GM19395 (cell line): ENCODE data around the gene TMEFF1.
A peak's percentile ranks its signal among the peaks of the same experiment; 100 is the strongest.

Source experiments
- ATAC-seq: cut with Tn5 transposase; IDR thresholded peaks from one replicate; pipeline ENCODE4 v1.9.1; 2021; ENCODE audit warnings: mild to moderate bottlenecking, moderate library complexity; ENCODE audit not compliant: unreplicated experiment

TMEFF1 gene

DNA sequence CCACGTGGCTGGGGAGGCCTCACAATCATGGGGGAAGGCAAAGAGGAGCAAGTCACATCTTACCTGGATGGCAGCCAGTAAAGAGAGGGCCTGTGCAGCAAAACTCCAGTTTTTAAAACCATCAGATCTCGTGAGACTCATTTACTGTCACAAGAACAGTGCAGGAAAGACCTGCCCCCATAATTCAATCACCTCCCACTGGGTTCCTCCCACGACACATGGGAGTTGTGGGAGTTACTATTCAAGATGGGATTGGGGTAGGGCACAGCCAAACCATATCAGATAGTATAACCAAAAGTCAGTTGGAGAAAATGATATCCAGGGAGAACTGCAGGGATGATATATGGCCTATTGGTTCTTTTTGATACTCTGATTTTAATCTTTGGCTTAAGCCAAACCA, 94.9 kb downstream of the TMEFF1 start:
- no peak for ATAC-seq

DNA sequence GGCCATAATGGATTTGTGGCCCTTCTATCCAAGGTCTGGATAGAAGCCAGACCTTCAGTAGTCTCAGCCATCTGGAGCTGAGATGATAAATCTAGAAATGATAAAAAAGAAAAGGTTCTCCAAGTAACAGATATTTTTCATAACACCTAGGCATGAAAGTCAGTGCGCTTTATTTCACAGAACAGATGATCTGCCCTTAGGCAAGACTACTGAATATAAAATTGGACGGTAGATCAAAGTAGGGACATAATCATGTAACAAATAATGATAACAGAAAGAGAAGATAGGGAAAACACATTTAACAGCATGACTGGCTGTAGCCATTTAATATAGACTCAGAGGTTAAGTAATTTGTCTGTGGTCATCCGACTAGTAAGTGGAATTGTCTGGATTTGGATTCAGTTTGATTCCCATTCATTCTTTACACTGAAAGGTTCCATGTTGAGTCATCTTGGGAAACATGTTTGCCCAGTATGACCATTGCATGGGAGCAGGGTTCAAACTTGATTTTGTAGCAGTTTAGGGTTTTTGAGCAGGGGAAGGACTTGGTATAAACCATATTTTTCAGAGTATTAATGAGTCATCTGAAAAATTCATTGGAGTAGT, 100.8 kb downstream of the TMEFF1 start:
- ATAC-seq, result no peak

GRCh38 chr9:100575006-100575405, 102.1 kb downstream of the TMEFF1 start:
- ATAC-seq, result no peak

DNA sequence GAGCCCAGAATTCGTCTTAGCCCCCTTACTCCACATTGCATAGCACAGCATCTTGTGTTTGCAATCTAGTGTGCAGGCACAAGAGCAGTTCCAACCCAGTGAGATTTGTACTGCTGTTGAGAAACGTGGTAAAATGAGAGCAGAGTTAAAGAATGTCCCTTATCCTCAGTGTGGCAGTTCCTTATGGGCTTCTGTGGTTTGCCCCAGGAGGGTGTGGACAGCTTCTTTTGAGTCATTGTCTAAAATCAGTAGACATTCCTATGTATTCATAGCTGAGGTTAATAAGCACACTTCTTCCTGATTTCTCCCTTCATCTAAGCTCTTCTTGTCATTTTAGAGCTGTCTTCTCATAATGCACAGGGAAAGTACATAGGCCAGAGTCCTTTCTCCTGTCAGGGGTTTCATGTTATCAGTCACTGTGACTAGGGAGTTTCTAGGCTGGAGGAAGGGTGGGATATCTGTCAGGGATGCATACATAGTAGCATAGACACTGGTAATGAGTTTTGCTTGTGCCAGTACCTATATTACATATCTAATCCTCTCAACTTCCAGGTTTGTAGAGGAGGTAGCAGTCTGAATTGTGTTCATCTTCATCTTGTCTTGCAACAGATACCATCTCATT, 102.9 kb downstream of the TMEFF1 start:
- ATAC-seq, result no peak

DNA sequence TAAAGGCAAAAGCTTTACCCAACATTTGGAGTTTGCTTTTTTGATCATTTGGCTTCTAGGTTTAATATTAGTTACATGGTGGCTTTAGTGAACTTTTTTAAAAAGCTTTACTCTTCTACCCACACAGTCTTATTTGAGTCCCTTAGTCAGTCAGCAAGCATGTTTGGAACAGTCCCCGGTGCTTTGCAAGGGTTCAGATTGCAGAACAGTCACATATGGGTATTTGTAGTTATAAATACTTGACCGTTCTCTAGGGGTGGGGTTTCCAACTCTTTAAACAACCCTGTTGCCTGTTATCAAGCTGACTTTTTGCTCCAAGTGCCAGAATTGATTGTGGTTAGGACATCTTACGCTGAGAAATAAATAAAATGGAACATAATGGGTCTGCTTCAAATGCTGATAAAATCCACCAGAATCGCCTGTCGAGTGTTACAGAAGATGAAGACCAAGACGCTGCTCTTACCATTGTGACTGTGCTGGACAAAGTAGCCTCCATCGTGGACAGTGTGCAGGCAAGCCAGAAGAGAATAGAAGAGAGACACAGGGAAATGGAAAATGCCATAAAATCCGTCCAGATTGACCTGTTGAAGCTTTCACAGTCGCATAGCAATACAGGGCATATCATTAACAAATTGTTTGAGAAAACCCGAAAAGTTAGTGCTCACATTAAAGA, 105.0 kb downstream of the TMEFF1 start, which contains the start of gene CAVIN4:
Gene CAVIN4, plus strand, starts transcription at position 304 of the 673 bp plus-strand sequence. Its CDS starts 65 bp downstream, at position 369.
- ATAC-seq, result no peak

DNA sequence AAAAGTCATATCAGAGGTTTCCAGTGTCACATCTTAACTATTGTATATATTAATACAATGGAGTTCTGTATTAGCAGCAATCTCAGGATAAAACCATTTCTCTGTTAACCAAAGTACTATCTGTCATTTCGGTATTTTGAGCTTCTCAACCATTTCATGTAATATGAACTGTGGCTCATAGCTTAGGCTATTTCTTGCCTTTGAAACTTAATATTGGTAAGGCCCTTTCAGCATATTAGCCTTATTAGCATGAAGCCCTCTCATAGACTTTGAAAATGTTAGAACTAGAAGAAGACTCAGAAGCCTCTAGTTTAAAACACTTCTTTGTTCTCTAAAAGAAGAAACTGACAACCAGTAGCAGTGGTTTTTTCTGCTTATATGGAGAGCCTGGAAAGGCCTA, 105.7 kb downstream of the TMEFF1 start:
- no peak for ATAC-seq

DNA sequence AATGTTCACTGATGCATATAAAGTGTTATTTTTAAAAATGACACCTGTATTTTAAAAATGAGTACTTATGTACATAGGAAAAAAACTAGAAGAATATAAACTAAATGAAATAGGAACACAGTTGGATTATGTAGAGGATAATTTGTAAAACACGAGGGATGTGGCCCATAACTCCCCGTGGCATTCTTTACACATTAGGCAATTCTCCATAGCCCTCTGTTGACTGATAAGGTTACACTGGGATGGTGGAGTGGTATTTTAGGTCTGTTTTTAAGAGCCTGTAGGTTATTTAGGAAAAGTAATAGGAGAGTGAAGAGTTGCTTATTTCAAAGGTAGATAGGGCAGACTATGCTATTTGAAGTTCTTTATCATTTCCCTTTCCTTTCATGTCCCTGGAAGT, 106.7 kb downstream of the TMEFF1 start:
- no peak for ATAC-seq

- no peak for ATAC-seq
These were observed 107.3 kb downstream of the TMEFF1 start for GRCh38 chr9:100580257-100580656.

GRCh38 chr9:100581081-100581480, 108.1 kb downstream of the TMEFF1 start:
- ATAC-seq, result no peak

DNA sequence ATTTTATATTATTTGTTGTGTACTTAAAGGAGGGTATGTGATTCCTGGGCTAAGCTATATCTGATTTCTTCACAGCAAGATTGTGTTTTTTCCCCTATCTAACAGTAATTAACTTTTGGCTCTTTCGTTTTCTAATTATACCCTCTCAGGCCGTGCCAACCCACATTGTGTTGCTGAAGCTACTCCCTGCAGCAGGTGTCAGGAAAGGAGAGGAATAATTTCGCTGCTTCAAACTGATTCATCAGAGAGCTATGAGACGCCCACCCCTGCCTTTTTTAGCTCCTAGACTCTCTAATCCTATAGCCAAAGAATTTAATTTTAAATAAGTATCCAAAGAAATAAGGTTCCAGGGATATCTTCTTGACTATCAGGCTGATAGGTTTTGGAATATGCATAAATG, 108.7 kb downstream of the TMEFF1 start:
- ATAC-seq, result no peak

GRCh38 chr9:100583014-100583802, 110.3 kb downstream of the TMEFF1 start:
- no peak for ATAC-seq

- no peak for ATAC-seq
These were observed 112.0 kb downstream of the TMEFF1 start for GRCh38 chr9:100584951-100585350.

- no peak for ATAC-seq
These were observed 113.1 kb downstream of the TMEFF1 start for GRCh38 chr9:100586093-100586492.

DNA sequence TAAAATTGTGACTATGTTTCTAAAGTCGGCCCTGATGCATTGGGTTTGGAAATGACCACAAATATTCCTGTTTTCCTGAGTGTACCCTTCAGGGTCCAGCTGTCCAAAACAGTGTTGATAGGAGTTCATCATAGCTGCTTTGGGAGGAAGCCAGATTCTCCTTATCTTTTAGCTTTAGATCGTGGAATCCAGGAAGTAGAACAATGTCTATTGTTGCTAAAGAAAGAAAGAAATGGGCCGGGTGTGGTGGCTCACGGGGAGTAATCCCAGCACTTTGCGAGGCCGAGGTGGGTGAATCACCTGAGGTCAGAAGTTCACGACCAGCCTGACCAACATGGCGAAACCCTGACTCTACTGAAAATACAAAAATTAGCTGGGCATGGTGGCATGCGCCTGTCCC, 114.4 kb downstream of the TMEFF1 start:
- ATAC-seq, result no peak

- no peak for ATAC-seq
These were observed 116.6 kb downstream of the TMEFF1 start for GRCh38 chr9:100589582-100589981.

GRCh38 chr9:100590481-100590880, 117.5 kb downstream of the TMEFF1 start:
- no peak for ATAC-seq

DNA sequence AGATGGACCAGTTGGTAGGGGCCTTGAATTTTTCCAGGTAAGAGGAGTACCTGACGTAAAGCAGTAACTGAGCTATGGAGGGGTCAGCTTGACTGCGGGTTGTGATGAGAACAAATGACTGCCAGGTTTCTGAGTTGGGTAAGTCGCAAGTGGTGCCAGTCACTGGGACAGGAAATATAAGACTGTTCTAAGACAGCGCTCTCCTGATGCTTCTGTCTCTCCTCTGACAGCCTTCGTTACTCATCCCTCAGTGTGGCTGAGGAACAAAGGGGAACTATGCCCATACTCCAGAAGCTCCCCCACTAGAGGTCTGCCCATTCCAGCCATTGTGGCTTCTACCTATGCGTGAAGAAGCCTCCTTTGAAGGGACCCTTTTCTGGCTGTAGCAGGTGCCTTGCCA, 118.2 kb downstream of the TMEFF1 start:
- ATAC-seq, result no peak

- ATAC-seq, result no peak
These were observed 118.9 kb downstream of the TMEFF1 start for GRCh38 chr9:100591639-100592412.

DNA sequence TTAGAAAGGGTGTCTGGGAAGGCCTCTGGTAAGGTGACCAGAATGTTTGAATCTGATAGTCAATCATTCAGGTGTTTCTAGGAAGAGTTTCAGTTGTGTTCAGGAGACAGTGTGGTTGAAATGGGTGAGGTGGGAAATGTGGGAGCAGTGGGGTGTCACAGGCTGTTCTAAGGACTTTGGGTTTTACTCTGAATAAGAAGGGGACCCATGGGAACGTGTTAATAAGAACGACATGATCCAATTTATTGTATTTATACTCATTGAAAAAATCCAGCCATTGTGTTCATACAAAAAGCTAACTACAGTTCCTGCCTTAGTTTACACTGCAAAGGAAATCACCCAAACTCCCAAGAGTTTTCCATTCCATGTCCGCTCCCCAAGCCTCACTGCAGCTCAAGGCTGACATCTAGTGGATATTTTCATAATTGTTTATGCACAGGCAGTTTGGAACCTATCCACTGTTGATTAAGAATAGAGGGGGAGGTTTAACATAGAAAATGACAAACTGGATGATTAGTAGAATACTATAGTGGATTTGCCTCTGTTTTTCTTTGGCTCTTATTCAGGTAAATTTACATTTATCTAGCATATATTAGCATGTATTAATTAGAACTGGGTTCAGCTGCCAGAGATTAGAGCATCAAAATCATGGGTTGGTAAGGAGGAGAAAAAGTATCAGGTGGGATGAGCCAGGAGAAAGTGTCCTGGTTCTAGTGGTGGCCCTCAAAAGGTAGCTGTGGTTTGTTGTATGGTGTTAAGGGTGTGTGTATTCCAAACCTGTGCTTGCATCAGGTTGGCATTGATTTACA, 122.6 kb downstream of the TMEFF1 start:
- peak; percentile 55 for ATAC-seq

DNA sequence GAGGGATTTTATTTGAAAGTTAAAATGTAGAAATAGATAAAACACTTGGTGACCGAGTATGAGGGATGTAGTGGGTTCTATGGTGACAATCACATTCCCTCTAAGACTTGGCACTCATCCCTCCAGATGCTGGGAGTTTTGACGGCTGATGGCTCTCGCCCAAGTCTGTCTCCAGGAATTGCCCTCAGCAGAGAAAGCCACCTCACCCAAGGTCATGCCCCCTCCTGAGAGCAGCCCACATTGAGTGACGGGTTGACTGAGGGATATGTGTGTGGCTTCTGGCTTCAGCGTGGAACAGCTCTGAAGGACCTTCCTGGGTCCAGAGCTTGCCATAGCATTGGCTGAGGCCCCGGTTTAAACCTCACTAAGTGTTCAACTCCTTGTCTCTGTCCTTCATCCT, 124.3 kb downstream of the TMEFF1 start:
- no peak for ATAC-seq
